Esophagus squamous epithelium (tissue), 5 donors: ENCODE results near the gene SEC62. TPM values are rescaled to one million over a fixed set of nuclear protein-coding genes. Genes with fewer than 3 reads are reported as not detected.

Source experiments
- DNase-seq: peaks from one replicate; lab custom pipeline; 2025; lab: John Stamatoyannopoulos, UW
- H3K27ac ChIP-seq, 4 donors: fragments of 200-600 bp; sonication (generic); one replicate each; pipeline ENCODE4 v1.5.1; 2016 to 2019; ENCODE audit warnings: mild to moderate bottlenecking in 1 of 4
- H3K27me3 ChIP-seq, 4 donors: fragments of 200-600 bp; sonication (generic); 1 replicate in 3 of 4; 2 replicates in 1 of 4; pipeline versions ENCODE4 v1.5.1 to v1.6.0; 2017 to 2021; ENCODE audit warnings: antibody characterized with exemption in 1 of 4
- H3K36me3 ChIP-seq, 3 donors: fragments of 200-600 bp; sonication (generic); one replicate each; pipeline ENCODE4 v1.5.1; 2016 to 2019
- H3K4me1 ChIP-seq, 3 donors: fragments of 200-600 bp; sonication (generic); one replicate each; pipeline ENCODE4 v1.5.1; 2017 to 2019
- H3K4me3 ChIP-seq, 4 donors: fragments of 200-600 bp; sonication (generic); 1 replicate in 3 of 4; 2 replicates in 1 of 4; pipeline ENCODE4 v1.5.1; 2016 to 2019; ENCODE audit warnings: mild to moderate bottlenecking in 2 of 4, moderate library complexity in 1 of 4
- H3K9me3 ChIP-seq, 3 donors: fragments of 200-600 bp; sonication (generic); one replicate each; pipeline ENCODE4 v1.5.1; 2016 to 2019
- POLR2A ChIP-seq, 4 donors: fragments of 450-650 bp; IDR thresholded peaks; one replicate each; pipeline ENCODE4 v1.6.1; 2017; ENCODE audit warnings: antibody characterized with exemption in 4 of 4, mild to moderate bottlenecking in 4 of 4, moderate library complexity in 3 of 4
- WGBS, 2 donors: methylation state at CpG; one replicate each; pipeline ENCODE4 v1.1.5; 2018; 5-methylcytosine and 5-hydroxymethylcytosine counted together
- intact Hi-C: fragments of 100-400 bp; cut with DNase I; formaldehyde crosslinking; loops from one replicate; pipeline ENCODE4 v1.15.0; 2022
- total RNA-seq, 4 donors: library from RNA; depleted of rRNA; stranded (reverse); fragments of >200 nt; gene quantifications; one replicate each; pipeline ENCODE4 v1.1.0, GENCODE V29; 2016
- TF ChIP-seq, protein P1 (sequence below), 6 experiments: fragments of 450-650 bp in 4 of 6; fragments of 200-600 bp in 2 of 6; sonication (generic) in 2 of 6; IDR thresholded peaks; one replicate each; pipeline ENCODE4 v1.5.1; 2016 to 2019; ENCODE audit warnings: antibody characterized with exemption in 6 of 6, mild to moderate bottlenecking in 4 of 6, moderate library complexity in 4 of 6
- donor health status: DM: yes; HTN: yes; CAD: no.

SEC62 gene
- total RNA-seq, 4 donors from 2014 or later: 15.0 to 49.8 (median 23.6) TPM

DNA sequence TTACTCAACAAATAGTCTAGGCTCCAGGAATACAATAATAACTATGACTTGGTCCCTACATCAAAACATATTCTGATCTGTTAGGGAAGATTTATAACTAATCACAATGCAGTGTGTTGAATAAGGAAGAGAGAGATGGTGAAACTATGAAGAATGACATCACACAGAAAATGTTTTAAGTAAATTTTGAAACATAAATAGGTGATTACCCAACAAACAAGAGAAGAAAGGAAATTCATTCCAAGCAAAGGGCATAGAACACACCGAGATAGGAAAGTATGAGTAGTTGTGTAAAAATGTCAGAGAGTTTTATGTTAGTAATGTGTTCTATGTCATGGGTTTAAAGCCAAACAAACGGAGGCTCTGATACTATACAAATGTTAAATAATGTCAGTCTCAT, 13.4 kb downstream of the SEC62 start:
- peaks cover 0 to 98% (median 17%) of the 10 kb centered on the region in 3 donors for H3K36me3 ChIP-seq
- no peak overlapping the region for H3K27ac ChIP-seq
- TF ChIP-seq POLR2A (IDR thresholded peaks at IDR 0.05): no peak
- TF ChIP-seq, protein P1, sequence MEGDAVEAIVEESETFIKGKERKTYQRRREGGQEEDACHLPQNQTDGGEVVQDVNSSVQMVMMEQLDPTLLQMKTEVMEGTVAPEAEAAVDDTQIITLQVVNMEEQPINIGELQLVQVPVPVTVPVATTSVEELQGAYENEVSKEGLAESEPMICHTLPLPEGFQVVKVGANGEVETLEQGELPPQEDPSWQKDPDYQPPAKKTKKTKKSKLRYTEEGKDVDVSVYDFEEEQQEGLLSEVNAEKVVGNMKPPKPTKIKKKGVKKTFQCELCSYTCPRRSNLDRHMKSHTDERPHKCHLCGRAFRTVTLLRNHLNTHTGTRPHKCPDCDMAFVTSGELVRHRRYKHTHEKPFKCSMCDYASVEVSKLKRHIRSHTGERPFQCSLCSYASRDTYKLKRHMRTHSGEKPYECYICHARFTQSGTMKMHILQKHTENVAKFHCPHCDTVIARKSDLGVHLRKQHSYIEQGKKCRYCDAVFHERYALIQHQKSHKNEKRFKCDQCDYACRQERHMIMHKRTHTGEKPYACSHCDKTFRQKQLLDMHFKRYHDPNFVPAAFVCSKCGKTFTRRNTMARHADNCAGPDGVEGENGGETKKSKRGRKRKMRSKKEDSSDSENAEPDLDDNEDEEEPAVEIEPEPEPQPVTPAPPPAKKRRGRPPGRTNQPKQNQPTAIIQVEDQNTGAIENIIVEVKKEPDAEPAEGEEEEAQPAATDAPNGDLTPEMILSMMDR (IDR thresholded peaks at IDR 0.05): no peak
- intact Hi-C loops: no loop called here
- no peaks in the 10 kb centered on the region for H3K4me1 ChIP-seq
- no peaks in the 10 kb centered on the region for H3K27me3 ChIP-seq
- no peak overlapping the region for H3K4me3 ChIP-seq
- H3K9me3 ChIP-seq: no peaks in the 10 kb centered on the region
- DNase-seq: no peak
- 61 to 70% methylated on average over 2 of the region's 2 CpGs for WGBS, 2 donors

DNA sequence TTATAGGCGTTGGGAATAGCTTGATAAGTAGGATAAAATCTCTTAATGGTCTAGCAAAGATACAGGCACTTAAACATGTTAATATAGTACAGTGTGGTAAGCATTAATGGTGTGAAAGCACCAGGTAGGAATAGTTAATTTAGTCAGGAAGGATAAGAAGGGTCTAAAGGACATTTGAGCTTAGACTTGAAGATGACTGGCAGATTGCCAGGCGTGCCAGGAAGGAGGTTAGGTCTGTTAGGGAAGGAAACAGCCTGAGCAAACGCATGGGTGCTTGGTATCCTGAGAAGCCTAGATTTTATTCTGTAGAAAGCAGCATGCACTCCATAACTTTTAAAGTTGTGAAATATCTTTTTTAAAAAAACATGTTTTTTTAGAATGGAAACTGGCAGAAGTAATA, 17.7 kb downstream of the SEC62 start:
- Histone ChIP-seq H3K36me3 (peaks cover 0 to 100% (median 10%) of the 10 kb centered on the region in 3 donors), H3K4me3 (no peak overlapping the region), H3K4me1 (no peaks in the 10 kb centered on the region), H3K27me3 (no peaks in the 10 kb centered on the region), H3K27ac (no peak overlapping the region), H3K9me3 (no peaks in the 10 kb centered on the region)
- WGBS, 2 donors: 65 to 77% methylated on average over 3 of the region's 3 CpGs
- TF ChIP-seq, protein P1 (IDR thresholded peaks at IDR 0.05): no peak
- TF ChIP-seq POLR2A (IDR thresholded peaks at IDR 0.05): no peak
- intact Hi-C loops: no loop called here
- DNase-seq: no peak

DNA sequence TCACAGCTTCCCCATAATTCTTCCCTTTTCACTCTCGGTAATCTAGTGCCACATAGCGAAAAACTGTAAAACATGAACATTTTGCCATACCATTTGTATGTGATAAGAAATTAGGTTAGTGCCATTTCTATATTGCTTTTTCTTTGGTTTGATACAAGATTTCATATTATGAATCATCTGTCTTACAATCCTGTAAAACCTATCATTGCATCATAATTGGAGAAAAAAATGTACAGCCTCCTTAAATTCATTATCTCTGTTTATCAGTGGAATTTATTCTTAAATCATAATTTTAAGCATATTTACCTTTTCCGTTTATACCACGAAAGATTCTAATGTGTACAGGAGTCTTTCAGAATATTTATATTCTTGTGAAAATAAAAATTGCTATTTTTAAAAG, 23.8 kb downstream of the SEC62 start:
- WGBS, 2 donors: 94 to 95% methylated on average over 4 of the region's 4 CpGs
- Histone ChIP-seq H3K27ac (no peak overlapping the region), H3K36me3 (peaks cover 0 to 97% (median 0%) of the 10 kb centered on the region in 3 donors), H3K27me3 (no peaks in the 10 kb centered on the region), H3K9me3 (no peaks in the 10 kb centered on the region), H3K4me3 (no peak overlapping the region), H3K4me1 (no peaks in the 10 kb centered on the region)
- DNase-seq: no peak
- intact Hi-C loops: no loop called here
- TF ChIP-seq, protein P1 (IDR thresholded peaks at IDR 0.05): no peak
- no peak for TF ChIP-seq POLR2A (IDR thresholded peaks at IDR 0.05)

DNA sequence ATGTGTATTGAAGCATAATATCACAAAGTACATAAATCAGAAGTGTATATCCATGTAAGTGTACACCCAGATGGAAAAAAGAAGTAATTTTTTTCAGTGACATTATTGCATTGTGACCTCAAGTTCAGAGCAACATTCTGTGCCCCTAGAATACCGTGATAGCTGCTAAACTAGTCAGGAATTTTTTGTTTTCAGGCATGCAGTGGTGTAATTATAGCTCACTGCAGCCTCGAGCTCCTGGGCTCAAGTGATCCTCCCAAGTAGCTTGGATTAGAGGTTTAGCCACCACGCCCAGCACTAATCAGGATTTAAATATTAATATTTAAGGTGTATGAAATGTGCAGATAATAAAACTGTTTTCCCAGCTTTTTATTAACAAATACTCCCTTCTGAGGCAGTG, 25.5 kb downstream of the SEC62 start:
- DNase-seq: no peak
- no peak overlapping the region for H3K4me3 ChIP-seq
- TF ChIP-seq, protein P1 (IDR thresholded peaks at IDR 0.05): no peak
- TF ChIP-seq POLR2A (IDR thresholded peaks at IDR 0.05): no peak
- intact Hi-C loops: no loop called here
- H3K27me3 ChIP-seq: no peaks in the 10 kb centered on the region
- H3K36me3 ChIP-seq: peaks cover 0 to 96% (median 0%) of the 10 kb centered on the region in 3 donors
- H3K4me1 ChIP-seq: no peaks in the 10 kb centered on the region
- H3K27ac ChIP-seq: no peak overlapping the region
- H3K9me3 ChIP-seq: no peaks in the 10 kb centered on the region
- WGBS, 2 donors: 59 to 63% methylated on average over 3 of the region's 3 CpGs

DNA sequence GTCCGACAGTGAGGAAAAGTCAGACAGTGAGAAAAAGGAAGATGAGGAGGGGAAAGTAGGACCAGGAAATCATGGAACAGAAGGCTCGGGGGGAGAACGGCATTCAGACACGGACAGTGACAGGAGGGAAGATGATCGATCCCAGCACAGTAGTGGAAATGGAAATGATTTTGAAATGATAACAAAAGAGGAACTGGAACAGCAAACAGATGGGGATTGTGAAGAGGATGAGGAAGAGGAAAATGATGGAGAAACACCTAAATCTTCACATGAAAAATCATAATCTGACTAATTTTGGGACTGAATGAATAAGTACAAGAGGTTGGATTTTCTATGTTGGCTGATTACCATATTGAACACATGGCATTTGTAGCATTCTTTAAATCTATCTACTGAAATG, 26.2 kb downstream of the SEC62 start:
- 79 to 91% methylated on average over 5 of the region's 5 CpGs for WGBS, 2 donors
- no peak overlapping the region for H3K4me3 ChIP-seq
- H3K9me3 ChIP-seq: no peaks in the 10 kb centered on the region
- TF ChIP-seq, protein P1 (IDR thresholded peaks at IDR 0.05): no peak
- TF ChIP-seq POLR2A (IDR thresholded peaks at IDR 0.05): no peak
- H3K27ac ChIP-seq: no peak overlapping the region
- intact Hi-C loops: no loop called here
- no peak for DNase-seq
- no peaks in the 10 kb centered on the region for H3K27me3 ChIP-seq
- H3K36me3 ChIP-seq: peaks cover 0 to 89% (median 0%) of the 10 kb centered on the region in 3 donors
- no peaks in the 10 kb centered on the region for H3K4me1 ChIP-seq
